Small intestine (tissue), 7 donors: ENCODE data around the gene VWCE. TPM values are rescaled to one million over a fixed set of nuclear protein-coding genes. Genes with fewer than 3 reads are reported as not detected.
A peak's percentile ranks its signal among the peaks of the same experiment; 100 is the strongest.

ENCODE experiments used
- DNase-seq, 2 donors: peaks; one replicate each; pipeline versions ENCODE4 v3.0.0 to v3.0.0-alpha.2; 2013
- FAIRE-seq: peaks from 2 replicates; lab custom pipeline; 2012; peaks lifted over from hg19 to GRCh38; lab: Jason Lieb, UNC
- H3K27ac ChIP-seq, 3 donors: one replicate each; pipeline ENCODE4 v1.5.1; 2013; ENCODE audit warnings: low read length in 2 of 3, mild to moderate bottlenecking in 2 of 3, control low read depth in 1 of 3, inconsistent platforms in 1 of 3, low read depth in 1 of 3, moderate library complexity in 1 of 3
- H3K27me3 ChIP-seq, 3 donors: one replicate each; pipeline ENCODE4 v1.6.1; 2013; ENCODE audit warnings: low read length in 3 of 3, inconsistent platforms in 1 of 3; ENCODE audit not compliant: control insufficient read depth in 3 of 3, insufficient read depth in 3 of 3
- H3K36me3 ChIP-seq, 3 donors: one replicate each; pipeline ENCODE4 v1.6.1; 2013; ENCODE audit warnings: low read length in 3 of 3, inconsistent platforms in 1 of 3, low read depth in 1 of 3, mild to moderate bottlenecking in 1 of 3, moderate library complexity in 1 of 3; ENCODE audit not compliant: control insufficient read depth in 3 of 3, insufficient read depth in 2 of 3
- H3K4me1 ChIP-seq, 3 donors: one replicate each; pipeline ENCODE4 v1.6.1; 2013; ENCODE audit warnings: low read length in 2 of 3, inconsistent platforms in 1 of 3, low read depth in 1 of 3, mild to moderate bottlenecking in 1 of 3, moderate library complexity in 1 of 3; ENCODE audit not compliant: control insufficient read depth in 3 of 3, insufficient read depth in 2 of 3
- H3K4me3 ChIP-seq, 3 donors: one replicate each; pipeline ENCODE4 v1.5.1; 2013; ENCODE audit warnings: low read length in 3 of 3, control low read depth in 1 of 3, inconsistent platforms in 1 of 3, low read depth in 1 of 3, mild to moderate bottlenecking in 1 of 3, moderate library complexity in 1 of 3
- H3K9me3 ChIP-seq, 2 donors: one replicate each; pipeline ENCODE4 v1.6.1; 2013; ENCODE audit warnings: low read depth in 1 of 2, low read length in 1 of 2; ENCODE audit not compliant: control insufficient read depth in 2 of 2, insufficient read depth in 1 of 2
- WGBS, 3 donors: extraction: QIAGEN DNeasy Blood & Tissue Kit; methylation state at CpG; one replicate each; pipeline ENCODE4 v1.1.7; 2013; 5-methylcytosine and 5-hydroxymethylcytosine counted together
- polyA plus RNA-seq, 4 donors: library from polyadenylated mRNA; stranded (reverse) in 3 of 4; unstranded in 1 of 4; fragments of 200-250 nt in 3 of 4; fragments of 120-200 nt in 1 of 4; gene quantifications; one replicate each; pipeline versions ENCODE4 v1.2.1 to v1.2.3, GENCODE V29; 2013
- donor health status: healthy with polysubstance abuse.
- donor health status: control.
- donor health status: control.
- donor health status: Bipolar disorder and iron deficiency.
- donor health status: healthy.

The VWCE gene
- polyA plus RNA-seq, 4 donors = 0.67 to 3.2 (median 2.1) TPM

DNA sequence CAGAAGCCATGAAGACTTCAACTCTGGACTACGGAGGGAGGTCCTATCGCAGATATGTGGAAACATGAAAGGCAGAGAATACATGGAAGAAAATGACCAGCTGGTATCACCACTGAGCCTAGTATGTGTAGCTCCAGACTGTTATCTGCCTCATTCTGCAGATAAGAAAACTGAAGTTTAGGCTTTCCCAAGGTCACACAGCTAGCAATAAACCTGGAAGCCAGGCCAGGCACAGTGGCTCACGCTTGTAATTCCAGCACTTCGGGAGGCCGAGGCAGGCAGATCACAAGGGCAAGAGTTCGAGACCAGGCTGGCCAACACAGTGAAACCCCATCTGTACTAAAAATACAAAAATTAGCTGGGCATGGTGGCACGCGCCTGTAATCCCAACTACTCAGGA is 15.6 kb upstream of the VWCE start:
- no peak overlapping the region for H3K27ac ChIP-seq
- H3K27me3 ChIP-seq = no peaks in the 10 kb centered on the region
- H3K9me3 ChIP-seq = no peaks in the 10 kb centered on the region
- no peak overlapping the region for H3K4me3 ChIP-seq
- no peaks in the 10 kb centered on the region for H3K4me1 ChIP-seq
- WGBS, 3 donors = 67 to 85% (median 70%) methylated on average over 8 of the region's 8 CpGs
- peaks cover 37 to 73% (median 63%) of the 10 kb centered on the region in 3 donors for H3K36me3 ChIP-seq
- FAIRE-seq = no peak
- DNase-seq = peak in 1 of 2 donors; percentile 5

DNA sequence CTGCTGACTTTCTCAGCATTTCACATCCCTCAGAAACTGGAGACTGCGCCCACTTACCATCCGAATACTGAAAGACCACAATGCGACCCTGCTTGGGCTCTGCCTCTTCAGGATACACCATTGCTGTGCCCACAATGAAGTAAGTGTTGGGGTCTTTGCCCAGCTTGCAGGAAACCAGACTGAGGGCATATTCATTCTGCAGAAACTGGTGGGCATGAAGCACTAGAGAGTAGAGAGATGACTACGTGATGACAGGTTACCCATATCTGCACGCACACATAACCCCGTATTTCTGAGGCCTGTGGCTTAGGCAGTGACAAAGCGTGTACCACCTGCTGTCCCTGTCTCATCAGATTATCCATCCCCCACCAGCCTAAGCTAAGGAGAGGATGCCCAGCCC is 14.6 kb upstream of the VWCE start:
- Histone ChIP-seq H3K4me3 (no peak overlapping the region), H3K27me3 (no peaks in the 10 kb centered on the region), H3K27ac (no peak overlapping the region), H3K36me3 (peaks cover 37 to 73% (median 62%) of the 10 kb centered on the region in 3 donors), H3K4me1 (no peaks in the 10 kb centered on the region), H3K9me3 (no peaks in the 10 kb centered on the region)
- DNase-seq (no peak), FAIRE-seq (no peak)
- 94 to 96% (median 95%) methylated on average over 7 of the region's 7 CpGs for whole genome bisulfite sequencing, 3 donors

DNA sequence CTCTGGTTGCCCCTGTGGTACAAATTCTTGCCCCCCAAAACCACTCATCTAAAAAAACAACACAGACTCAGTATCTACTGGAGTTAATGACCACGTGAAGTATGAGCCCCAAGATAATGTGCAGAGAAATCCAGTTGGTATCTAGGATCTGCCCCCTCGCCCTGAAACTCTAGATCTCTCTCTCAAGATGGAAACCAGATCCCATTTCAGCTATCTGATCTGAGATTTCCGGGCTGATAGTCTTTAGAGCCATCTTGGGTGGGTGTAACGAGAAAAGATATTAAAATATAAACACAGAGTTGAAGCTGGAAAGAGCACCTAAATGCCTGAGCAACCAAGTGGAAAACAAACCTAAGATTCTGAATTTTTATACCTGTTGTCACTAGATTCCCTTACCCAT is 14.0 kb upstream of the VWCE start:
- DNase-seq (no peak), FAIRE-seq (no peak)
- Histone ChIP-seq H3K27me3 (no peaks in the 10 kb centered on the region), H3K36me3 (peaks cover 34 to 74% (median 57%) of the 10 kb centered on the region in 3 donors), H3K27ac (no peak overlapping the region), H3K4me1 (no peaks in the 10 kb centered on the region), H3K9me3 (no peaks in the 10 kb centered on the region), H3K4me3 (no peak overlapping the region)
- WGBS, 3 donors = 87 to 92% (median 89%) methylated on average over 4 of the region's 4 CpGs

DNA sequence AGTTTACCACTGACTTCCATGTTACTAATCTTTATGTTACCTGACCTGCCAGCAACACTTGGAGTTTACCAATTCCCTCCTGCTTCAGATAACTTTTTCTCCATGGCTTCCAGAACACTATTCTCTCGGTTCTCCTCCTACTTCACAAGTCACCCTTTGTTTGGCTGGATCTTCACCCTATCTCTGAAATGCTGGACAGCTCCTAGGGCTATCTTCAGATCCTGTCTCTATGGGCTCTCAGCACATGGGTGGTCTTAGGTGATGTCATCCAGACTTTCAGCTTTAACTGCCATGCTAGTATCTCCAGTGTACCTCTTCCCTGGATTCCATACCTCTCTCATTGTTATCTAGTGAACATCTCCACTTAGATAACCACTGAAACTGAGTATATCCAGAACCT is 12.2 kb upstream of the VWCE start:
- H3K36me3 ChIP-seq = peaks cover 32 to 78% (median 54%) of the 10 kb centered on the region in 3 donors
- H3K4me1 ChIP-seq = no peaks in the 10 kb centered on the region
- DNase-seq (no peak), FAIRE-seq (no peak)
- 81 to 90% (median 87%) methylated on average over 1 of the region's 1 CpG for WGBS, 3 donors
- H3K27me3 ChIP-seq = no peaks in the 10 kb centered on the region
- no peak overlapping the region for H3K4me3 ChIP-seq
- H3K27ac ChIP-seq = no peak overlapping the region
- H3K9me3 ChIP-seq = no peaks in the 10 kb centered on the region

DNA sequence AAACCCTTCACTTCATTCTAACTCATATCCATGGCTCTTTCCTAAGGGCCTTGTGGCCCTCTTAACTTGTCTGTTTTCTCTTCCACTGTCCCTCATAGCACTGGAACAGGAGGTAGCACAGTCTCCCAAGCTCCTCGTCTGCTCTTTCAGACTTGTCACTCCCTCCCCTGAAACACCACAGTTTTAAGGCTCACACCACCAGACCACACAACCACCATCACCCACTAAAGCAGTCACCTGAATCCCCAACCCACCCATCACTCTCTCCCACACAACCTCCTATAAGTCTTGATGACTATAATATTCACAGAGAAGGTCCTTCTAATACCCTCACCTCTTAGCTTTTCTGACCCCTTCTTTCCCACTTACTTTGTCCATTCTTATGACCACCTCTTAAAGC is 11.1 kb upstream of the VWCE start:
- Histone ChIP-seq H3K4me1 (no peaks in the 10 kb centered on the region), H3K4me3 (no peak overlapping the region), H3K36me3 (peaks cover 37 to 79% (median 45%) of the 10 kb centered on the region in 3 donors), H3K27me3 (no peaks in the 10 kb centered on the region), H3K9me3 (no peaks in the 10 kb centered on the region), H3K27ac (no peak overlapping the region)
- FAIRE-seq (no peak), DNase-seq (no peak)
- WGBS, 3 donors = 84 to 89% (median 88%) methylated on average over 1 of the region's 1 CpG

DNA sequence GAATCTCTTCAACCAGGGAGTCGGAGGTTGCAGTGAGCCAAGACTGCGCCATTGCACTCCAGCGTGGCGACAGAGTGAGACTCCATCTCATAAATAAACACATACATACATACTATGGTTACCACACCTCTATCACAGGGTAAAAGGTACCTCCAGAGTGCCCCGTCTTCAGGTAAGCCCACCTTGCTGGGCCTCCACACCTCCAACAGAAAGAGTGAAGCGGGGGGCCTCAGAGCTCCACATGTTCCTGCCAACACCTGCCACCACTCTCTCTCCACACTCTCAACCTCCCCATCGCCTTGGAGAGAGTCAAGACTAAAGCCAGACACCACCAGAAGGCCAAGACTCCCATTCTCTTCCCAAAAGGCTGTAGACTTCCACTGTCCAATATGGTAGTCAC is 10.3 kb upstream of the VWCE start:
- Histone ChIP-seq H3K27me3 (no peaks in the 10 kb centered on the region), H3K4me3 (no peak overlapping the region), H3K9me3 (no peaks in the 10 kb centered on the region), H3K36me3 (peaks cover 41 to 79% (median 44%) of the 10 kb centered on the region in 3 donors), H3K4me1 (no peaks in the 10 kb centered on the region), H3K27ac (no peak overlapping the region)
- DNase-seq = no peak
- FAIRE-seq = no peak
- 97 to 98% (median 98%) methylated on average over 7 of the region's 7 CpGs for WGBS, 3 donors

DNA sequence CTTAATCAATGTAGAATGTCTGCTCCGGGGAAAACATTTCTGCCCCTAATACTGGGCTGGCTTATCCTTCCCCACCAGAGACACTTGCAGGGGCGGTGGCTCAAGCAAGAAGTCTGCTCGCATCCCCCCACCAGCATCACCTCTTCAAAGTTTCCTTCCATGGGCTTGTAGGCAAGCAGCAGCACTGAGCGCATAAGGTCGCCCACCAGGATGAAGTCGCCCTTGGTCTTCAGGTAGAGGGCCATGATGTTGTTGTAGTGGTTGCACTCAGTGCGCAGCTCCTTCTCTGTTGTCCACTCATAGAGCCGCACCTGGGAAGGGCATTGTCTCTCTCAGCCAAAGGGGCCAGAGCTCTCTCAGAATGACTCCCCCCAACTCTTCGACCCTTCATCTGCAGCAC is 8.6 kb upstream of the VWCE start:
- FAIRE-seq = no peak
- Histone ChIP-seq H3K27ac (no peak overlapping the region), H3K36me3 (peaks cover 33 to 79% (median 37%) of the 10 kb centered on the region in 3 donors), H3K4me3 (no peak overlapping the region), H3K9me3 (no peaks in the 10 kb centered on the region), H3K4me1 (peaks cover 0 to 4% (median 2%) of the 10 kb centered on the region in 3 donors), H3K27me3 (no peaks in the 10 kb centered on the region)
- 96 to 100% (median 99%) methylated on average over 8 to 9 of the region's 9 CpGs for WGBS, 3 donors
- DNase-seq = no peak

DNA sequence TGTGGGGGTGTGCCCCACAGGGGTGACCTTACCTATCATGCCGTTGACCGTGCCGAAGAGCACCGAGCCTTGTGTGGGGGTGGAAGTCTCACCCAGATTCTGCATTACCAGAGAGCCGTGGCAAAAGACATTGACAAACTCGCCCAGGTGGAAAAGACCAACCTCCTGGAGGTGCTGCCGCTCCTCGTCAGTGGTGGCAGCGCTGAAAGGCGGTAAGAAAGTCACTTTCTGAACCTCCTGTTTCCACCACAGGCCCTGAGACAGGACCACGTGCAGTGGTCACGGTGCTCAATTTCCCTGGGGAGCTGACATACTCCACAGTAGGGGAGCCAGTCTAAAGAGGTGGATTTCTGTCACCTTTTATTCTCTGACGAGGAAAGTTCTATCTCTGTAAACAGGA is 7.4 kb upstream of the VWCE start:
- DNase-seq (no peak), FAIRE-seq (no peak)
- H3K9me3 ChIP-seq = no peaks in the 10 kb centered on the region
- H3K27me3 ChIP-seq = no peaks in the 10 kb centered on the region
- WGBS, 3 donors = 91 to 92% (median 92%) methylated on average over 13 of the region's 13 CpGs
- peaks cover 30 to 77% (median 33%) of the 10 kb centered on the region in 3 donors for H3K36me3 ChIP-seq
- H3K4me1 ChIP-seq = peaks cover 0 to 9% (median 5%) of the 10 kb centered on the region in 3 donors
- H3K4me3 ChIP-seq = no peak overlapping the region
- no peak overlapping the region for H3K27ac ChIP-seq

DNA sequence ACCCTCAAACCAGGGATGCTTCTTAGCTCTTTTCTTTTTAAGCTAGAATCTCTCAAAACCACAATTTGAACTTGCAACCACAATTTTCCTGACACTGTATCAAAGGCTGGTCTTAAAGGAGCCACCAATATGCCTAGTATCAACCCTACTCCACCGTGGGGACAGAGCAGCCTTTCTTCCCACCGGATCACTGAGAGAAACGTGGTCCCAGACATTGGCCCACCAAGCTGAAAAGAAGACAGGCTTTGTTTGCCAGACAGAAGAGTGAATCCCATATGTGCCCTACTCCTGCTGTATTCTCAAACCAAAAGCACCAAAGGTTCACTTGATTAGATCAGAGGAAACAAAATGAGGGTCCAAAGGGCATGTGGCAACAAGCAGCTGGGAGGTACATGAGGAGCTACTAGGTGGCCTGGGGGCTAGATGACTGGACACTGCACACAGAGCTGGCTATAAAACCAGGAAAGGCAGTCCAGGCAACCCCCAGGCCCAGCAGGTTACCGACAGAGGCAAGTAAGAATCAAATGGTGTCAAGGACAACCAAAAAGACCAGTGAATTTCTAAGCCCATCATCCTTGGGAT is 3.6 kb upstream of the VWCE start:
- no peak for FAIRE-seq
- peak; percentile 75 to 85 for DNase-seq
- no peak overlapping the region for H3K27ac ChIP-seq
- WGBS, 3 donors = 21 to 64% (median 41%) methylated on average over 4 of the region's 4 CpGs
- peaks cover 3 to 17% (median 8%) of the 10 kb centered on the region in 3 donors for H3K4me1 ChIP-seq
- H3K4me3 ChIP-seq = no peak overlapping the region
- no peaks in the 10 kb centered on the region for H3K9me3 ChIP-seq
- H3K27me3 ChIP-seq = peaks cover 0 to 2% (median 0%) of the 10 kb centered on the region in 3 donors
- H3K36me3 ChIP-seq = peaks cover 17 to 52% (median 24%) of the 10 kb centered on the region in 3 donors
